Endothelial cell (in vitro differentiated cells): ENCODE results near the gene ACBD3. TPM values are rescaled to one million over a fixed set of nuclear protein-coding genes. Genes with fewer than 3 reads are reported as not detected.

Source experiments
- DNase-seq: peaks from one replicate; pipeline ENCODE4 v3.0.0; 2021; ENCODE audit warnings: low spot score
- H3K27ac Mint-ChIP-seq: one replicate; pipeline ENCODE4 v1.8.0; 2021; ENCODE audit warnings: mixed read lengths, inconsistent platforms; ENCODE audit not compliant: unreplicated experiment
- H3K27me3 Mint-ChIP-seq: one replicate; pipeline ENCODE4 v1.8.0; 2021; ENCODE audit warnings: mild to moderate bottlenecking, moderate library complexity, mixed read lengths, inconsistent platforms; ENCODE audit not compliant: unreplicated experiment
- H3K36me3 Mint-ChIP-seq: one replicate; pipeline ENCODE4 v1.8.0; 2021; ENCODE audit warnings: mild to moderate bottlenecking, low read depth, mixed read lengths, inconsistent platforms; ENCODE audit not compliant: unreplicated experiment
- H3K4me1 Mint-ChIP-seq: one replicate; pipeline ENCODE4 v1.8.0; 2021; ENCODE audit warnings: mild to moderate bottlenecking, mixed read lengths, inconsistent platforms; ENCODE audit not compliant: unreplicated experiment
- H3K4me3 Mint-ChIP-seq: one replicate; pipeline ENCODE4 v1.8.0; 2021; ENCODE audit warnings: mild to moderate bottlenecking, mixed read lengths, inconsistent platforms; ENCODE audit not compliant: unreplicated experiment
- H3K9me3 Mint-ChIP-seq: one replicate; pipeline ENCODE4 v1.8.0; 2021; ENCODE audit warnings: mixed read lengths, inconsistent platforms; ENCODE audit not compliant: unreplicated experiment
- total RNA-seq: library from RNA; stranded (reverse); fragmentation: NEBNext Ultra II Directional; extraction: Animal tissue kit (Norgen Biotek cat#: 25700); gene quantifications from one replicate; pipeline ENCODE4 v1.2.1, GENCODE V29; 2021; ENCODE audit not compliant: unreplicated experiment
- TF ChIP-seq, protein P1 (sequence below): fragments of 200-600 bp; sonication (generic); IDR thresholded peaks from one replicate; pipeline ENCODE4 v1.5.0; 2021; ENCODE audit warnings: antibody characterized with exemption; ENCODE audit not compliant: unreplicated experiment

ACBD3 gene
- total RNA-seq, 1 donor from 2014 or later = 27.4 TPM

GRCh38 chr1:226111098-226111882, 75.3 kb downstream of the ACBD3 start:
- Mint-ChIP-seq H3K4me3 (peak overlapping the region; percentile 67), H3K27me3 (peaks cover 7% of the 10 kb centered on the region), H3K36me3 (no peaks in the 10 kb centered on the region), H3K27ac (no peak overlapping the region), H3K9me3 (no peaks in the 10 kb centered on the region), H3K4me1 (peaks cover 17% of the 10 kb centered on the region)
- TF ChIP-seq, protein P1, sequence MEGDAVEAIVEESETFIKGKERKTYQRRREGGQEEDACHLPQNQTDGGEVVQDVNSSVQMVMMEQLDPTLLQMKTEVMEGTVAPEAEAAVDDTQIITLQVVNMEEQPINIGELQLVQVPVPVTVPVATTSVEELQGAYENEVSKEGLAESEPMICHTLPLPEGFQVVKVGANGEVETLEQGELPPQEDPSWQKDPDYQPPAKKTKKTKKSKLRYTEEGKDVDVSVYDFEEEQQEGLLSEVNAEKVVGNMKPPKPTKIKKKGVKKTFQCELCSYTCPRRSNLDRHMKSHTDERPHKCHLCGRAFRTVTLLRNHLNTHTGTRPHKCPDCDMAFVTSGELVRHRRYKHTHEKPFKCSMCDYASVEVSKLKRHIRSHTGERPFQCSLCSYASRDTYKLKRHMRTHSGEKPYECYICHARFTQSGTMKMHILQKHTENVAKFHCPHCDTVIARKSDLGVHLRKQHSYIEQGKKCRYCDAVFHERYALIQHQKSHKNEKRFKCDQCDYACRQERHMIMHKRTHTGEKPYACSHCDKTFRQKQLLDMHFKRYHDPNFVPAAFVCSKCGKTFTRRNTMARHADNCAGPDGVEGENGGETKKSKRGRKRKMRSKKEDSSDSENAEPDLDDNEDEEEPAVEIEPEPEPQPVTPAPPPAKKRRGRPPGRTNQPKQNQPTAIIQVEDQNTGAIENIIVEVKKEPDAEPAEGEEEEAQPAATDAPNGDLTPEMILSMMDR = no peak
- no peak for DNase-seq

DNA sequence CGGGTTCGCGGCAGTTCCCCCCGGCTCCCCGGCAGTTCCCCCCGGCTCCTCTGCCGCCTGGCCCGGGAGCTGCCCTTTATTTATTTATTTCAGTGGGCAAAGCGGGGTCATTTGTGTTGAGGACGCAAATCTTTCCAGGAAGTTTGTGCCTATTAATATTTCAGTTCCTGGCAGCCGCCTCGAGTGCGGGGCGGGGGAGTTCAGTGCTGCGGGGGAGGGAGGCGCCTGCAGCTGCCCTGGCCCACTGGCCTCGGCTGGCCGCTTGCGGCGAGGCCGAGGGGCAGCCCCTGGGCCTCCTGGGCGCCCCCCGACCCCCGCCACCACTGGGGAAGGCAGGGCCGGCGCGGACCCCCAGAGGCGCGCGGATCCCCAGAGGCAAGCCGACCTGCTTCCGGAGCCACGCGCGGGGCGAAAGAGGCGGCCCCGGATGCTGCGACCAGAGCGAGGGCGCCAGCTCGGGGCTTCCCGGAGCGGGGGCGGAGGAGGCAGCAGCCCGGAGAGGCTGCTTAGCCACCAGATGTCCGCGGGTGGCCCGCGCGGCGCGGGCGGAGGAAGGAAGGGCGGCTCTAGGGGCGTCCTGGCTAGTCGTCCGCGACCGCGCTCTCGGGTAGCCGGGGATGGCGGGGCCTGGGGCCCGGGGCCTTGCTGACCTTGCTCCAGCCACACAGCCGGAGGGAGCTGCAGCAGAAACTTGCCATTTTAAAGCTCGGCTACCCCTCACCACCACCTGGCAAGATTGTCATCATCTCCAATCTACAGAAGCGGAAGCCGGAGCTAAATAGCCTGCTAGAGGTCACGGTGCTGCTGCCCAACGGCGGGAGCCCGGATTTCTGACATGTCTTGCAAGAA, 76.1 kb downstream of the ACBD3 start:
- Mint-ChIP-seq H3K27me3 (peaks cover 7% of the 10 kb centered on the region), H3K4me3 (peak overlapping the region; percentile 67), H3K27ac (no peak overlapping the region), H3K9me3 (no peaks in the 10 kb centered on the region), H3K36me3 (no peaks in the 10 kb centered on the region), H3K4me1 (peaks cover 17% of the 10 kb centered on the region)
- TF ChIP-seq, protein P1 = no peak
- peak; percentile 61 for DNase-seq

DNA sequence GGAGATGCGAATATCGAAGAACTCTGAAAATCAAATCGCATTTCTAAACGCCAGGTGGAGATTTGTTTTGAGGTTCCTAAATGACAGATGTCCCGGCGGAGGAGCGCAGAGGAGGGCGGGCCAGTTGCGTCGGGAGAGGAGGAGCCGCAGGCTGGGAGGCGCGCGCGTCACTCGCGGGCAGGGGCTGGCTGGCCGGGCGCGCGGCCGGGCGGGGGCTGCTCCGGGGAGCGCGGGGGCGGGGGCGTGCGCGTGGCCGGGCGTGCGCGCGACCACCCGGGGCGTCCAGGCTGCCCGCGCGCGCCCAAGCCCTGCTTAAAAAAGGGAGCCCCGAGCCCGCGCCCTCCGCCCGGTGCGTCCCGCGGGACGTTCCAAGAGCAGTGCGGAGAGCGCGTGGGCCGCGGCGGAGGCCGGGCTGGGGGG, 76.7 kb downstream of the ACBD3 start:
- peak overlapping the region; percentile 88 for H3K27ac Mint-ChIP-seq
- TF ChIP-seq, protein P1 = no peak
- DNase-seq = peak; percentile 83
- no peaks in the 10 kb centered on the region for H3K9me3 Mint-ChIP-seq
- peaks cover 21% of the 10 kb centered on the region for H3K4me1 Mint-ChIP-seq
- H3K36me3 Mint-ChIP-seq = no peaks in the 10 kb centered on the region
- H3K4me3 Mint-ChIP-seq = peak overlapping the region; percentile 96
- peaks cover 10% of the 10 kb centered on the region for H3K27me3 Mint-ChIP-seq

- Mint-ChIP-seq H3K27me3 (peaks cover 12% of the 10 kb centered on the region), H3K27ac (peak overlapping the region; percentile 88), H3K9me3 (no peaks in the 10 kb centered on the region), H3K4me1 (peaks cover 26% of the 10 kb centered on the region), H3K36me3 (no peaks in the 10 kb centered on the region), H3K4me3 (peak overlapping the region; percentile 96)
- no peak for DNase-seq
- TF ChIP-seq, protein P1 = no peak
These were observed 77.4 kb downstream of the ACBD3 start for GRCh38 chr1:226108935-226109828.
